Activated T-helper 2 cell treated with anti-CD3 and anti-CD28 coated beads, Interferon-gamma antibody, Interleukin-2, Interleukin-4, amounts not matched to agents 10 μg/mL and 5 μg/mL and 100 μg/mL, durations not matched to agents 14 hours and 24 hours and 36 hours (primary cell): ENCODE data around the gene SPATS2L. TPM values are rescaled to one million over a fixed set of nuclear protein-coding genes. Genes with fewer than 3 reads are reported as not detected.

Source experiments
- DNase-seq: peaks from one replicate; pipeline ENCODE4 v3.0.0; 2021; ENCODE audit warnings: low spot score
- H3K27ac Mint-ChIP-seq: one replicate; pipeline ENCODE4 v1.8.0; 2021; ENCODE audit warnings: mixed read lengths
- H3K27me3 Mint-ChIP-seq: one replicate; pipeline ENCODE4 v1.8.0; 2021; ENCODE audit warnings: low read depth, mixed read lengths
- H3K36me3 Mint-ChIP-seq: one replicate; pipeline ENCODE4 v1.8.0; 2021; ENCODE audit warnings: low read depth, mixed read lengths
- H3K4me1 Mint-ChIP-seq: one replicate; pipeline ENCODE4 v1.8.0; 2021; ENCODE audit warnings: low read depth, mixed read lengths
- H3K4me3 Mint-ChIP-seq: one replicate; pipeline ENCODE4 v1.8.0; 2021; ENCODE audit warnings: low read depth, mild to moderate bottlenecking, moderate library complexity, mixed read lengths
- H3K9me3 Mint-ChIP-seq: one replicate; pipeline ENCODE4 v1.8.0; 2021; ENCODE audit warnings: mixed read lengths
- intact Hi-C: fragments of 100-400 bp; cut with micrococcal nuclease; formaldehyde crosslinking; loops from one replicate; pipeline ENCODE4 v1.15.1; 2023
- total RNA-seq: library from RNA; stranded (reverse); gene quantifications from 2 replicates; pipeline ENCODE4 v1.2.3, GENCODE V29; 2022

Gene SPATS2L
- total RNA-seq, 1 donor from 2014 or later, result 62.2 TPM

- no peaks in the 10 kb centered on the region for H3K27me3 Mint-ChIP-seq
- no peak overlapping the region for H3K27ac Mint-ChIP-seq
- intact Hi-C loops, result no loop called here
- H3K36me3 Mint-ChIP-seq, result peaks cover 23% of the 10 kb centered on the region
- no peak for DNase-seq
- H3K9me3 Mint-ChIP-seq, result no peaks in the 10 kb centered on the region
- H3K4me1 Mint-ChIP-seq, result peaks cover 41% of the 10 kb centered on the region
- H3K4me3 Mint-ChIP-seq, result no peak overlapping the region
These were observed 97.3 kb downstream of the SPATS2L start for GRCh38 chr2:200403814-200404213.

GRCh38 chr2:200404615-200405014 is 98.1 kb downstream of the SPATS2L start:
- Mint-ChIP-seq H3K27me3 (no peaks in the 10 kb centered on the region), H3K4me1 (peaks cover 44% of the 10 kb centered on the region), H3K4me3 (no peak overlapping the region), H3K9me3 (no peaks in the 10 kb centered on the region), H3K27ac (no peak overlapping the region), H3K36me3 (peaks cover 16% of the 10 kb centered on the region)
- intact Hi-C loops, result loop anchor here (5.0 kb wide), 1 partner anchor 97 kb away; the partner anchor contains the start of gene SPATS2L
- no peak for DNase-seq

GRCh38 chr2:200405599-200406298 is 99.3 kb downstream of the SPATS2L start:
- H3K27ac Mint-ChIP-seq, result peak overlapping the region; percentile 67
- H3K4me1 Mint-ChIP-seq, result peaks cover 50% of the 10 kb centered on the region
- peaks cover 19% of the 10 kb centered on the region for H3K36me3 Mint-ChIP-seq
- intact Hi-C loops, result loop anchor here (1.0 to 5.0 kb wide), 4 partner anchors 31 to 98 kb away; partner anchors contain the start of gene SPATS2L
- no peak for DNase-seq
- H3K9me3 Mint-ChIP-seq, result no peaks in the 10 kb centered on the region
- no peak overlapping the region for H3K4me3 Mint-ChIP-seq
- no peaks in the 10 kb centered on the region for H3K27me3 Mint-ChIP-seq

- Mint-ChIP-seq H3K4me1 (peaks cover 49% of the 10 kb centered on the region), H3K9me3 (no peaks in the 10 kb centered on the region), H3K27me3 (no peaks in the 10 kb centered on the region), H3K27ac (peak overlapping the region; percentile 67), H3K36me3 (peaks cover 16% of the 10 kb centered on the region), H3K4me3 (no peak overlapping the region)
- intact Hi-C loops, result loop anchor here (1.0 to 5.0 kb wide), 4 partner anchors 32 to 99 kb away; partner anchors contain the start of gene SPATS2L
- no peak for DNase-seq
These were observed 99.9 kb downstream of the SPATS2L start for GRCh38 chr2:200406379-200406778.

GRCh38 chr2:200408428-200409316 is 102.2 kb downstream of the SPATS2L start:
- H3K36me3 Mint-ChIP-seq, result peaks cover 13% of the 10 kb centered on the region
- no peaks in the 10 kb centered on the region for H3K9me3 Mint-ChIP-seq
- H3K27me3 Mint-ChIP-seq, result no peaks in the 10 kb centered on the region
- peak overlapping the region; percentile 40 for H3K27ac Mint-ChIP-seq
- peaks cover 49% of the 10 kb centered on the region for H3K4me1 Mint-ChIP-seq
- intact Hi-C loops, result loop anchor here (2.0 to 5.0 kb wide), 3 partner anchors 46 to 430 kb away; partner anchors contain the start of gene SPATS2L
- no peak overlapping the region for H3K4me3 Mint-ChIP-seq
- no peak for DNase-seq

- Mint-ChIP-seq H3K36me3 (peaks cover 6% of the 10 kb centered on the region), H3K4me1 (peaks cover 30% of the 10 kb centered on the region), H3K4me3 (no peak overlapping the region), H3K9me3 (no peaks in the 10 kb centered on the region), H3K27ac (no peak overlapping the region), H3K27me3 (no peaks in the 10 kb centered on the region)
- intact Hi-C loops, result no loop called here
- no peak for DNase-seq
These were observed 105.3 kb downstream of the SPATS2L start for GRCh38 chr2:200411831-200412230.

GRCh38 chr2:200414367-200414766 is 107.9 kb downstream of the SPATS2L start:
- Mint-ChIP-seq H3K9me3 (no peaks in the 10 kb centered on the region), H3K27me3 (no peaks in the 10 kb centered on the region), H3K27ac (no peak overlapping the region), H3K36me3 (peaks cover 20% of the 10 kb centered on the region), H3K4me1 (peaks cover 11% of the 10 kb centered on the region), H3K4me3 (no peak overlapping the region)
- DNase-seq, result no peak
- intact Hi-C loops, result no loop called here

- Mint-ChIP-seq H3K4me1 (peaks cover 3% of the 10 kb centered on the region), H3K4me3 (no peak overlapping the region), H3K36me3 (peaks cover 27% of the 10 kb centered on the region), H3K27me3 (no peaks in the 10 kb centered on the region), H3K9me3 (no peaks in the 10 kb centered on the region), H3K27ac (no peak overlapping the region)
- intact Hi-C loops, result no loop called here
- DNase-seq, result no peak
These were observed 109.0 kb downstream of the SPATS2L start for GRCh38 chr2:200415455-200415854.

GRCh38 chr2:200416878-200417277 is 110.4 kb downstream of the SPATS2L start:
- Mint-ChIP-seq H3K27ac (no peak overlapping the region), H3K9me3 (no peaks in the 10 kb centered on the region), H3K4me3 (no peak overlapping the region), H3K36me3 (peaks cover 35% of the 10 kb centered on the region), H3K27me3 (no peaks in the 10 kb centered on the region), H3K4me1 (peaks cover 2% of the 10 kb centered on the region)
- intact Hi-C loops, result no loop called here
- DNase-seq, result no peak

GRCh38 chr2:200417366-200417765 is 110.9 kb downstream of the SPATS2L start:
- Mint-ChIP-seq H3K36me3 (peaks cover 39% of the 10 kb centered on the region), H3K4me1 (peaks cover 2% of the 10 kb centered on the region), H3K27ac (no peak overlapping the region), H3K27me3 (no peaks in the 10 kb centered on the region), H3K4me3 (no peak overlapping the region), H3K9me3 (no peaks in the 10 kb centered on the region)
- DNase-seq, result no peak
- intact Hi-C loops, result no loop called here

GRCh38 chr2:200418399-200418798 is 111.9 kb downstream of the SPATS2L start:
- peaks cover 7% of the 10 kb centered on the region for H3K4me1 Mint-ChIP-seq
- no peaks in the 10 kb centered on the region for H3K9me3 Mint-ChIP-seq
- DNase-seq, result no peak
- intact Hi-C loops, result no loop called here
- no peak overlapping the region for H3K27ac Mint-ChIP-seq
- H3K4me3 Mint-ChIP-seq, result no peak overlapping the region
- H3K27me3 Mint-ChIP-seq, result no peaks in the 10 kb centered on the region
- H3K36me3 Mint-ChIP-seq, result peaks cover 46% of the 10 kb centered on the region

GRCh38 chr2:200419325-200419724 is 112.8 kb downstream of the SPATS2L start:
- Mint-ChIP-seq H3K4me3 (no peak overlapping the region), H3K9me3 (no peaks in the 10 kb centered on the region), H3K27ac (no peak overlapping the region), H3K4me1 (peaks cover 10% of the 10 kb centered on the region), H3K36me3 (peaks cover 43% of the 10 kb centered on the region), H3K27me3 (no peaks in the 10 kb centered on the region)
- intact Hi-C loops, result no loop called here
- no peak for DNase-seq

- no peak overlapping the region for H3K27ac Mint-ChIP-seq
- no peak overlapping the region for H3K4me3 Mint-ChIP-seq
- no peaks in the 10 kb centered on the region for H3K9me3 Mint-ChIP-seq
- peaks cover 47% of the 10 kb centered on the region for H3K36me3 Mint-ChIP-seq
- peaks cover 10% of the 10 kb centered on the region for H3K4me1 Mint-ChIP-seq
- intact Hi-C loops, result no loop called here
- no peaks in the 10 kb centered on the region for H3K27me3 Mint-ChIP-seq
- no peak for DNase-seq
These were observed 114.8 kb downstream of the SPATS2L start for GRCh38 chr2:200421270-200421669.
